Astrocyte of the cerebellum (primary cell): ENCODE results near the gene TDRD7.

ENCODE experiments used
- DNase-seq: peaks from one replicate; pipeline ENCODE4 v3.0.0-alpha.2; 2011; ENCODE audit warnings: low read depth
- H3K4me3 ChIP-seq: 2 replicates; pipeline ENCODE4 v1.5.1; 2011; ENCODE audit warnings: mild to moderate bottlenecking, low read depth, low read length, moderate library complexity
- in situ Hi-C: cut with HindIII; loops from 2 replicates; pipeline ENCODE4 v1.10.0; 2017; ENCODE audit warnings: low sequenced_read_pairs
- TF ChIP-seq, protein P1 (sequence below): IDR thresholded peaks from 2 replicates; pipeline ENCODE4 v1.5.1; 2012; ENCODE audit warnings: low read length, low read depth, moderate library complexity, mild to moderate bottlenecking; ENCODE audit errors: missing control alignments

TDRD7 gene

DNA sequence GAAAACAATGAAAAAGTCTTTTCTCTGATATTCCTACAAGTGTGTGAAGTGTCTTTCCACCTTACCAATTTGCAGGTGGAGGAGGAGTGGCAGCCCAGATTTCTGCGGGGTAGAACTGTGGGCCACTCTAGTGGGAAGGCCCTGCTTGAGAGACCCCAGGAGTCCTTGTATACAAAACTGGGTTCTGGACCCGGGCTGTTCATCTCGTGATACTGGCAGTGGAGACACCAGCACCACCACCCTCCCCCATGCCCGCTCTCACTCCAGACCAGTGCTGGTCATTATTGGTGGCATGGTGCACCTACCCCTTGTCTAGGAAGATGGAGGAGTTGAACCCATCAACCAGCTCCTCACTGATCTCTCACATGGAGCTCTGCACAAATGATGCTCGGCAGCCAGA is 16.2 kb upstream of the TDRD7 start:
- no peak for DNase-seq
- in situ Hi-C loops = no loop called here
- TF ChIP-seq, protein P1, sequence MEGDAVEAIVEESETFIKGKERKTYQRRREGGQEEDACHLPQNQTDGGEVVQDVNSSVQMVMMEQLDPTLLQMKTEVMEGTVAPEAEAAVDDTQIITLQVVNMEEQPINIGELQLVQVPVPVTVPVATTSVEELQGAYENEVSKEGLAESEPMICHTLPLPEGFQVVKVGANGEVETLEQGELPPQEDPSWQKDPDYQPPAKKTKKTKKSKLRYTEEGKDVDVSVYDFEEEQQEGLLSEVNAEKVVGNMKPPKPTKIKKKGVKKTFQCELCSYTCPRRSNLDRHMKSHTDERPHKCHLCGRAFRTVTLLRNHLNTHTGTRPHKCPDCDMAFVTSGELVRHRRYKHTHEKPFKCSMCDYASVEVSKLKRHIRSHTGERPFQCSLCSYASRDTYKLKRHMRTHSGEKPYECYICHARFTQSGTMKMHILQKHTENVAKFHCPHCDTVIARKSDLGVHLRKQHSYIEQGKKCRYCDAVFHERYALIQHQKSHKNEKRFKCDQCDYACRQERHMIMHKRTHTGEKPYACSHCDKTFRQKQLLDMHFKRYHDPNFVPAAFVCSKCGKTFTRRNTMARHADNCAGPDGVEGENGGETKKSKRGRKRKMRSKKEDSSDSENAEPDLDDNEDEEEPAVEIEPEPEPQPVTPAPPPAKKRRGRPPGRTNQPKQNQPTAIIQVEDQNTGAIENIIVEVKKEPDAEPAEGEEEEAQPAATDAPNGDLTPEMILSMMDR = no peak
- no peak overlapping the region for H3K4me3 ChIP-seq

DNA sequence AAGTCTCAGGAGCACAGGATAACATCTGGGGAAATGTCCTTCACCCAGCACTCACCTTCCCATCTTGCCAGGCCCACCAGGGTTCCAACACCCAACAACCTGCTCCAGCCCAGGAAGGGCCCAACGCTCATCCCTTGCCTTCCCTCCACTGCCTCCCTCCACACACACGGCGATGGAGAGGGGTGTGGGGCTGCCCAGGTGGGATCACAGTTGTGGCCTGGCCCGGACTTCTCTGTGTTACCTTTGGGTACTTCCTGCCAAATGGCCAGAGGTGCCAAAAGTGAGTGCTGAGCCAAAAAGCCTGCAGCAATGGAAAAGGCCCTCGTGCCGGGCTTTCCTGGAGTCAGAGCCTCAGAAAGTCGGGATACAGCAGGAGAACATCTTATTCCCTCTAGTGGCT is 15.6 kb upstream of the TDRD7 start:
- H3K4me3 ChIP-seq = no peak overlapping the region
- no peak for DNase-seq
- TF ChIP-seq, protein P1 = no peak
- in situ Hi-C loops = no loop called here

DNA sequence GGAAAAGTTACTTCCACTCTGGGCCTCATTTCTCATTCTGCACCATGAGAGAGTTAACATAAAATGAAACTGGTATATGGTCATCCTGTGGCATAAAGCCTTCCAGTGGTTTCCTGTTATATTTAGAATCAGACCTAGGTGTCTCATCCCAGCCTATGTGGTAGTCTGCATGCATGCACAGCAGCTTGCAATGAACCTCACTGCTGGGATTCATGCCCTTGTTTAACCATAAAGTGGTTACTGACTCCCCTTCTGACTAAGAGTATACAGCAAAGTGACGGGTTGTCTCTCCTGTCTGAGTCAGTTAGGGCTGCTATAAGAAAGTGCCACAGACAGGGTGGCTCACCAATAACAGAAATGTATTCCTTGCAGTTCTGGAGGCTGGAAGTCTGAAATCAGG is 14.7 kb upstream of the TDRD7 start:
- TF ChIP-seq, protein P1 = no peak
- no peak overlapping the region for H3K4me3 ChIP-seq
- in situ Hi-C loops = no loop called here
- no peak for DNase-seq

DNA sequence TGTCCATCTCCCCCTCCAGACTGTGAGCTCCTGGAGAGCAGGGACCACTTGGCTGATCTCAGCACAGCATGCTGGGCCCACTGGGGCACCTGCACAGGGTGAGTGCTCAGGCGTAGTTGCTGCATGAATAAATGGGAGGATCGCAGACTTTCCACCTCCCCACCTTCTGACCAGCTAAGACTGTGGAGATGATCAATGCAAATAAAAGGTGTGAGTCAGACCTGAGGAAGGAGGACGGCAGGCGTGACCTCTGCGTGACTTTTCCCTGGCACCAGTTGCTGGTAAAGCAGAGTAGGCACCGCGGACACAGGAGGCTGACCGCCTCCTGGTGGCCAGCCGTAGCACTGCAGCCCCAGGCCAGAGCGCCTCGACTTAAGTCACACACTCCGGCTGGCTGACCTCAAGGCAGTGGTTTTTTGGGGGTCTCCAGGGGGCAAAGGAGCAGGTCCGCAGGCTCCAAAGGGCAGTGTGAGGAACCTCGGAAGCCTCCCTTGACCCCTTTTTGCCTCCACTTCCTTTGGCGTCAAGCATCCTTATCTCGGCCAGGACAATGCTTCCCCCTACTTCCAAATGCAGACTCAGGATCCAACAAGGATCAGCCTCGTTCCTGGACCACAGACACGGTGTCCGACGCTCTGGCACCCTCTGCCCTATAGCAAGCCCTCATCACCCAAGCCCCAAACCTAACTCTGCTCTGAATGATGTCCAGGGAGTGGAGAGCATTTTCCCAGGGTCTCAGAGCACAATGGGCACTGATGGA is 12.7 kb upstream of the TDRD7 start:
- H3K4me3 ChIP-seq = no peak overlapping the region
- in situ Hi-C loops = no loop called here
- peak; percentile 9 for DNase-seq
- TF ChIP-seq, protein P1 = peak; percentile 74

DNA sequence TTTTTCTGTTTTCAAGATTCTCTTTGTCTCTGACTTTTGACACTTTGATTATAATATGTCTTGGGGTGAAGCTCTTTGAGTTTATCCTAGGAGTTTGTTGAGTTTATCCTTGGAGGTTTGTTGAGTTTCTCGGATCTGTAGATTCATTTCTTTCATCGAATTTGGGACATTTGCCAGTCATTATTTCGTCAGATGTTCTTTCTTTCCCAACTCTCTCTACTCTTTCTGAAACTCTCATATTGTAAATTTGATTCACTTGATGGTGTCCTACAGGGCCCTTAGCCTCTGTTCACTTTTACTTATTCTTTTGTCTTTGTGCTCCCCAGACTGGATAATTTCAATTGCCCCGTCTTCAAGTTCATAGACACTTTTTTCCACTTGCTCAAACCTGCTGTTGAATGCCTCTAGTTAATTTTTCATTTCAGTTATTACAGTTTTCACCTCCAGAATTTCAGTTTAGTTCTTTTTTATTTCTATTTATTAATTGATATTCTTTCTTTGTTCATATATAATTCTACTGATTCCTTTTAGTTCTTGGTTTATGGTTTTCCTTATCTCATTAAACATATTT is 8.1 kb upstream of the TDRD7 start:
- in situ Hi-C loops = no loop called here
- TF ChIP-seq, protein P1 = no peak
- DNase-seq = no peak
- no peak overlapping the region for H3K4me3 ChIP-seq

DNA sequence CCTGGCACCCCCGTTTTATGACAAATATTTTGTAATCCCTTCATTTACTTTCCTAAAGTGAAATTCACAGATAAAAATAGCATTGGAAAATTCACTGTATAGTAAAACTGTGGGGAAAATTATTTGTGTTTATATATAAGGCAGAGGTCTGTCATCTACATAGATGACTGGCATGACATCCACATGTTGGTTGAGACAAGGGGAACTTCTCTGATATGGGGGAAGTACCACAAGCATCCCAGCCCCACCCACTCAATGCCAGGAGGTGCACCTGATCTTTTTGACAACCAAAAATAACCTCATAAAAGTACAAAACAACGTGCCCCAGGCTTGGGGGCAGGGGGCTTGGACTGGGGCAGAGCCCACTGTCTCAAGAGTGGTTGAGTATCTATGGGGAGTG is 6.3 kb upstream of the TDRD7 start:
- in situ Hi-C loops = no loop called here
- H3K4me3 ChIP-seq = no peak overlapping the region
- TF ChIP-seq, protein P1 = no peak
- DNase-seq = no peak
